GM08714 (cell line): ENCODE results near the gene PTGES.

Experiments used
- H3K4me3 ChIP-seq: fragments of 200-500 bp; sonication (Bioruptor generic); 2 replicates; pipeline ENCODE4 v1.5.1; 2014; ENCODE audit warnings: mild to moderate bottlenecking, low read length, inconsistent platforms
- ZNF274 ChIP-seq: IDR thresholded peaks from 2 replicates; pipeline ENCODE4 v1.6.1; 2012; ENCODE audit warnings: mild to moderate bottlenecking, low read depth, low read length

PTGES gene

DNA sequence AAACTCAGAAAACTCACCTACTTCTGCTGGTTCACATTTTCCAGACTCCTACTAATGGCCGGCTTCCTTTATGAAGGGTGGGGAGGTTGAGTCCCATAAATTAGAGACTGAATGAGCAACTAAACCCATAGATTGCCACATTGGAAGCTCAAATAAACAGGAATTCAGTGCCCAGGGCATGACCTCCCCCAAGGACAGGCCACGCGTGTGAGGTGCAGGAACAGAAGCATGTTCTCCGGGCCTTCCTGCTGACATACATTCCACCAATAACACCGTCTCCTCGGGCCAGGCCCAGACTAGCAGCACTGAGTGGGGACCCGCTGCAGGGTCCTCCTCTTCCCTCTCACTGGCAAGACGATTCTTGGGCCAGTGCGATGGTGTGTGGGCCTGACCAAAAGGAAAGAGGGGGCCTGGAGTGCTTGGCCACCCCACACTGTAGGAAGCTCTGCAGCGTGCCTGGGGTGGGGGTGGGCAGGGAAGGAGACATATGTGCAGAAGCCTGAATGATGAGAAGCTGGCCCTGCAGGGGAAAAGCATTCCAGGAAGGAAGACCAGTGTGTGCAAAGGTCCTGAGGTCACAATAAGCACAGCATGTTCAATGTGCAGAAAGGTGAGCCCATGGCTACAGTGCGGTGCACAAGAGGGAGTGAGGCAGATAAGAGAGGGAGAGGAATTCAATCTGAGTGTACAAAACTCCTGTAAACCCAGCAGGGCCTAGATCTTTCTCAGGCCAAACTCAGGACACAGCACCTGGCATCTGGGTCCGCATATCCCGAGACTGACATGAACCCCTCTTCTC is 12.0 kb downstream of the PTGES start:
- no peak overlapping the region for H3K4me3 ChIP-seq
- no peak for TF ChIP-seq ZNF274

DNA sequence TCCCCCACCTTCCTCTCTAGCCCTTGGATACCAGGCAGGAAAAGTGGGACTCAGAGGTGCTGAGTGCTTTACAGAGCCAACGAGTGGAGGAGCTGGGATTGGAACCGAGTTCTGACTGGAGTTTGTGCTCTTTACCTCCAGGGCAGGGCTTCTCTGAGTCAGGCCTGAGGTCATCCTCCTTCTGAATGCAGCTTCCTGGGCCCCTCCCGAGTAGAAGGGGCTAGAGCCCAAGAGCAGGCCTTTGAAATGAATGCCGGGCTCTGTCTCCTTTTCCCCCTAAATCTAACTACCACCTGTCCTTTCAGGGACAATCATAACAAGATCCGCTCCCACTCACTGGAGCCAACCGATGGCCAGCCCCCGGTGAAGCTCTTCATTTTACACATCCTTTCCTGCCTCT is 12.7 kb downstream of the PTGES start:
- H3K4me3 ChIP-seq = no peak overlapping the region
- TF ChIP-seq ZNF274 = no peak

DNA sequence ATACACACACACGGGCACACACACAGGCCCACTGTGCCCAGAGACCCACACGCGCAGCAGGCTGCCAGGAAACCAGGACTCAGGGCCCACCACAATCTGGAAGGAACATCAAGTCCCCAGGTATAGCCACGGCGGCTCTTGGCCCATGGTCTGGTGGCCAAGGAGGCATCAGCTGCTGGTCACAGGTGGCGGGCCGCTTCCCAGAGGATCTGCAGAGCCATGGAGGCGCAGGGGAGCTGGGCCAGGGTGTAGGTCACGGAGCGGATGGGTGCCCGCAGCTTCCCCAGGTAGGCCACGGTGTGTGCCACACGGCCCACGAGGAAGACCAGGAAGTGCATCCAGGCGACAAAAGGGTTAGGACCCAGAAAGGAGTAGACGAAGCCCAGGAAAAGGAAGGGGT is 13.4 kb downstream of the PTGES start:
- H3K4me3 ChIP-seq = no peak overlapping the region
- TF ChIP-seq ZNF274 = no peak

DNA sequence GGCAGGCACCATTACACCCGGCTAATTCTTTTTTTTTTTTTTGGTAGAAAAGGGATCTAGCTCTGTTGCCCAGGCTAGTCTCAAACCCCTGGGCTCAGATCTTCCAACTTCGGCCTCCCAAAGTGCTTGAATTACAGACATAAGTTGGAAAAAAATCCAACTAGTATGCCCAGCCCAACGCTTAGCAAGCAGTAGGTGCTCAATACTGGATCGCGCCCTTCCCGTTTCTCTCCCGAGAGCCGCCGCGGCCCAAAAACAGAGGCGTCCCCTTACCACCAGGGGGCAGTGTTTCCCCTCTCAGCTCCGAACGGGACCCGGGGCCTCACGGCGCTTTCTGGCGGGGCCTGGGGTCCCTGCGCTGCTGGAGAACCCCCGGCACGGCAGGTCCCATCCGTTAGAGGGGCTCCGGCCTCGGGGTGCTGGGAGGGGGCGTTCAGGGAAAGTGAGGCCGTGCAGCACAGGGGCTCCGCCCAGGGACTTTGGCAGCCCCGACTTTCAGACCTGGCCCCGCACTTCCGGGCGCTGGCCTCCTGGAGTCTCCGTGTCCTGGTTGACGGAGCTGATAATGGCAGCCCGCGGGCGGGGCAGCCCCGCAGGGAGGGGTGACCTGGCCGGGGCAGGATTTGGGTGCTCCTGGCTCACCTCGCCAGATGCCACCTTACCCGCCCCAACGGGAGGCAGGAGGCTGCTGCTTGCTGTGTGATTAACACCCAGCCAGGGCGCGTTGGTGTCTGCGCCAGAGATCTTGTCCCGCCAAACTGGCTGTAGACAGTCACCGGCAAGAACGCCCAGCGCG is 15.2 kb downstream of the PTGES start:
- TF ChIP-seq ZNF274 = no peak
- peak overlapping the region; percentile 60; the same call in 1 of the 2 replicates for H3K4me3 ChIP-seq

DNA sequence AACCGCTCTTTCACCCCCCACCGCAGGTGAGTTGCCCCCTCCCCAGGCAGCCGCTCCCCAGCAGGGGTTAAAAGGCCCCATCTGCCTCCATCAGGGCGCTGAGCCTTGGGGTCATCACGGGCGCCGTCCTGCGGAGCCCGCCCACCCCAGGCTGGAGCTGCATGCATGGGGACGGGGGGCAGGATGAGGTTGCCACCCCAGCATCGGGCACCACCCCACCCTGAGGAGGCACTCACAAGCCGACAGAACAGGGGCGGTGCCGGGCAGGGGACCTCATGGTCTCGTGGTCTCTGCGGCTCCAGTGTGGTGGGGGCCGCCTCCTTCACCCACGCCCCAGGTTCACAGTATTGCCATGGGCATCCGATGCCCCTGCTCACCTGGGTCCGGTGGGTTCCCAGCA is 16.5 kb downstream of the PTGES start:
- TF ChIP-seq ZNF274 = no peak
- H3K4me3 ChIP-seq = no peak overlapping the region

DNA sequence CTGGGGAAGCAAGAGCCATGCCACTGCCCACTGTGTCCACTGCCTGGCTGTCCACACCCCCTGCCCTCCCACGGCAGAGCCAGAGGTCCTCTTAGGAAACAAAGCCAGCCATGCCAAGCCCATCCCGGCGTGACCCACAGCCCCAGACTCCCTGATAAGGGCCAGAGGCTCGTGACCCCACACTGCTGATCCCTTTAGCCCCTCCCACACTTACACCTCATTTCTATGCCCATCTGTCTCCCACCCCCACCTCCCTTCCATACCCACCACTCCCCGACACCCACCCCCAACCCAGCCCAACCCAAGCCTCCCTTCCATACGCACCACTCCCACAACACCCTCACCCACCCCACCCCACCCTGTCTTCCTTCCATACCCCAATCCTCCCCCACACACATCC is 17.3 kb downstream of the PTGES start:
- TF ChIP-seq ZNF274 = no peak
- no peak overlapping the region for H3K4me3 ChIP-seq

DNA sequence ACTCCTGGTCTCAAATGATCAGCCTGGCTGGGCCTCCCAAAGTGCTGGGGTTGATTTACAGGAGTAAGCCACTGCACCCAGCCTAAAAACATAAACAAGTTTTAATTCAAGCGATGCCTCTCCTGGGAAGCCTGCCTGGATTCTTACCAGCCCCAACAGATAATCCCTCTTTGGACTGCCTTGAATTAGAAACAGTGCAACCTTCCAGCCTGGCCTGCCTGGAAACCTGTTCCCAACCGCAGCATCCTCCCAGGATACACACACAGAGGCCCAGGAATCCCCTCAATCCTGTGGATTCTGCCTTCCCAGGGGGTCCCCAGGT is 19.2 kb downstream of the PTGES start:
- no peak overlapping the region for H3K4me3 ChIP-seq
- no peak for TF ChIP-seq ZNF274

DNA sequence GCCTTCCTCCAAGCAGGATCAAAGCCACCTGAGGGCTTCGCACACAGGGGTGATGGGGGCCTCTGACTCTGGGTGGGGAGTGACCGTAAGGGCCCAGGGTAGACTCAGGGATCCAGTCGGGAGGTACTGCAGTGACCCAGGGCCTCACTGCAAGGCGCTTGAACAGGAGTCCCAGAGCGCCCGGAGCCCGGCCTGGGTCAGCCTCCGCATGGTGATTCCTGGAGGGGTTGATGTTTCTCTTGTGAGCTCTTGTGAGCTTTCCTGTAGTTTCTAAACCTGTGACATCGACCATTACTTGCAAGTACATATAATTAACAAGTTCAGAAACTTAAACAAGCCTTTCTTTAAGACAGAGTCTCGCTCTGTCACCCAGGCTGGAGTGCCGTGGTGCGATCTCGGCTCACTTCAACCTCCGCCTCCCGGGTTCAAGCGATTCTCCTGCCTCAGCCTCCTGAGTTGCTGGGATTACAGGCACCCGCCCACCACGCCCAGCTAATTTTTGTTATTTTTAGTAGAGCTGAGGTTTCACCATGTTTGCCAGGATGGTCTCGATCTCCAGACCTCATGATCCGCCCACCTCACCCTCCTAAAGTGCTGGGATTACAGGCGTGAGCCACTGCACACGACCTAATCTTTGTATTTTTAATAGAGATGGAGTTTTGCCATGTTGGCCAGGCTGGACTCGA is 19.8 kb downstream of the PTGES start:
- no peak for TF ChIP-seq ZNF274
- no peak overlapping the region for H3K4me3 ChIP-seq

DNA sequence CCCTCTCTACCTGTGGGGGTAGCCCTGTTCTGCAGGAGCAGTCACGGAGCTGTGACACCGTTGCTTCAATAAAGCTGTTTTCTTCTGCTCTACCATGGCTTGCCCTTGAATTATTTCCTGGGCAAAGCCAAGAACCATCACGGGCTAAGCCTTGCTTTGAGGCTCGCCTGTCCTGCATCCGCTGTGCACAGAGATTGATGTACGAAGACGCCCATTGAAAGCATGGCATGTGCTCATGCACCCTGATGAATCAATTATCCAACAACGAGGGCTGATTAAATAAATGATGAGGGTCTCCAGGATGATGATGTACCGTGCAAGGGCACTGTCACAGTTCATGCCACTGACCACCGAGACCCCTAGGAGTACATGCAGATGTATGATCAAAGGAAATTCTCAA is 20.7 kb downstream of the PTGES start:
- no peak for TF ChIP-seq ZNF274
- H3K4me3 ChIP-seq = no peak overlapping the region

DNA sequence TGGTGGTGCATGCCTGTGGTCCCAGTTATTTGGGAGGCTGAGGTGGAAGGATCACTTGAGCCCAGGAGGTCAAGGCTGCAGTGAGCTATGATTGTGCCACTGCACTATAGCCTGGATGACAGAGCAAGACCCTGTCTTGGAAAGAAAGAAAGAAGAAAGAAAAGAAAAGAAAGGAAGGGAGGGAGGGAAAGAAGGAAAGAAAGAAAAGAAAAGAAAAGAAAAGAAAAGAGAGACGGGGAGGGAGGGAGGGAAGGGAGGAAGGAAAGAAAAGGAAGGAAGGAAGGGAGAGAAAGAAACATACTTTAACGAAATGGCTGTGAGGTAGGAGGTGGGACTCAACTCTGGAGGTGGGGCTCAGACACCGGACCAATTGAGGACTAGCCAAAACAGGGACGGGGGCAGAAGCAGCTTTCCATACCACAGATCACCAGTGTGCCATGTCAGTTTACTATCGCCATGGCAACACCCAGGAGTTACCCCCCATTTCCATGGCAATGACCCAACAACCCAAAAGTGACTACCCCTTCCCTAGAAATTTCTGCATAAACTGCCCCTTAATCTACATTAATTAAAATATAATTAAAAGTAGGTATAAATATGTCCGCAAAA is 21.3 kb downstream of the PTGES start:
- H3K4me3 ChIP-seq = no peak overlapping the region
- TF ChIP-seq ZNF274 = no peak

DNA sequence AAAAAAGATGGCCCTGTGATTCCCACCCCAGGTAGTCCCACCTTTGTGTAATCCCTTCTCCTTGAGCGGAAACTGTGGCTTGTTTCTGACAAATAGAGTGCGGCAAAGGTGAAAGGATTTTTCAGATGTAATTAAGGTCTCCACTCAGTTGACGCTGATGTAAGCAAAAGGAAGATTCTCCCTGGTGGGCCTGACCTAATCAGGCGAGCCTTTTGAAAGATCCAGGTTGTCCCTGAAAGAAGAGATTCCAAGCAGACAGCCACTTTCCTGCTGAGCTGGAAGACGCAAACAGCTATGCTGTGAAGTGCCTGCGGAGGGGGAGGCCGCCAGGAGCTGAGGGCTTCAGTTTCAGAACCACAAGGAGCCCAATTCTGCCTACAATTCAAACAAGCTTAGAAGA is 24.1 kb downstream of the PTGES start:
- H3K4me3 ChIP-seq = no peak overlapping the region
- TF ChIP-seq ZNF274 = no peak

DNA sequence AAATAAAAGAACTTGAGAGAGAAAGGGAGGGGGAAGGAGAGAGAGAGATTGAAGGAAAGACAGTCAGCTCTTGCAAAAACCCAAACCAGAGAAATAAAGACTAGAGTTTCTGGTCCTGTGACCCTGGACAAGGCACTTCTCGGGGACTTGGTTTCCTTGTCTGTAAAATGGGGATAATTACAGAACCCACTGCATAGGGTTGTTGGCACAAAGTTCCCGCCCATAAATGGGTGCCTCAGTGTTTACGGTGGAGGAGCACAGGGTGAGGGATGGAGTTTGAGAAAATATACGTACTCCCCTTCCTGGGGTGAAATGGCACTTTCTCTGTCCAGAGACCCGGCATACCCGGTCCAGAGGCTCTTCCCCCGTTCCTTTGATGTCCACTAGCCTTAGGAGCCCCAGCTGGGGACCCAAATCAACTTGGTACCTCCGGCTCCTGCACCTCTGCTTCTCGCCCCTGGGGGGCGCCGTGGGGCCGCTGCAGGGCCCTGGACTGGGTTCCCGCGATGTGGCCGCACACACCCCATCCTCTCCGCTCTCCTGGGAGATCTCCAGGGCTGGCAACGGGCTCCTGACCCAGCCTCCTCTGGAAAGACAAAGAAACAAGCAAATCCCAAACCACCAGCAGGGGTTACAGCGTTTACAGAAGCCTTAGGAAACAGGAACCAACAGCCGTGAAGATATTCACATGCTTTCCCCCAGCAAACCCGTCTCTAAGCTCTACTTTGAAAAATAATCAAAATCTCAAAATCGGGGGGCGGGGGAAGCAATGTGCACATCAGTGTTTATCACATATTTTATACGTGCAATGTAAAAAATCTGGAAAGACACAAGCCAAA is 26.3 kb downstream of the PTGES start:
- no peak overlapping the region for H3K4me3 ChIP-seq
- TF ChIP-seq ZNF274 = no peak

DNA sequence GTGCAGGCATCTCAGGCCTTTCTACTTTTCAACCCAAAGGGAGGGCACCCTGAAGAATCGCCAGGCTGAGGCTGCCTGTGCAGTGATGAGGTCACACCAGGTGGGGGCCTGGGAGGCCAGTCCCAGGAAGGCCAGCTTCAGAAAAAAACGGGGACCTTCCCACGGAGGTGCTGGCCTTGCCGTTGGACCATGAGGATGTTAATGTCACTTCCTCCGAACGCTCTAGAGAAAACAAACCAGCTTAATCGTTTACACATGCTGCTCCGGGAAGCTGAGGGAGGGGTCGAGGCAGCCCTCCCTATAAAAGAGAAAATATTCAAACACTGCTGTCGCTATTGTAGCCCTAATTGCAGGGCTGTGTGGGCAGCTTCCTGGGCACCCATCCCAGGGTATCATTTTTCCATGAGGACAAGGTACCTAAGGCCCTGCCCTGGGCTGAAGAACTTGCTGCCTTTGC is 27.0 kb downstream of the PTGES start:
- TF ChIP-seq ZNF274 = no peak

DNA sequence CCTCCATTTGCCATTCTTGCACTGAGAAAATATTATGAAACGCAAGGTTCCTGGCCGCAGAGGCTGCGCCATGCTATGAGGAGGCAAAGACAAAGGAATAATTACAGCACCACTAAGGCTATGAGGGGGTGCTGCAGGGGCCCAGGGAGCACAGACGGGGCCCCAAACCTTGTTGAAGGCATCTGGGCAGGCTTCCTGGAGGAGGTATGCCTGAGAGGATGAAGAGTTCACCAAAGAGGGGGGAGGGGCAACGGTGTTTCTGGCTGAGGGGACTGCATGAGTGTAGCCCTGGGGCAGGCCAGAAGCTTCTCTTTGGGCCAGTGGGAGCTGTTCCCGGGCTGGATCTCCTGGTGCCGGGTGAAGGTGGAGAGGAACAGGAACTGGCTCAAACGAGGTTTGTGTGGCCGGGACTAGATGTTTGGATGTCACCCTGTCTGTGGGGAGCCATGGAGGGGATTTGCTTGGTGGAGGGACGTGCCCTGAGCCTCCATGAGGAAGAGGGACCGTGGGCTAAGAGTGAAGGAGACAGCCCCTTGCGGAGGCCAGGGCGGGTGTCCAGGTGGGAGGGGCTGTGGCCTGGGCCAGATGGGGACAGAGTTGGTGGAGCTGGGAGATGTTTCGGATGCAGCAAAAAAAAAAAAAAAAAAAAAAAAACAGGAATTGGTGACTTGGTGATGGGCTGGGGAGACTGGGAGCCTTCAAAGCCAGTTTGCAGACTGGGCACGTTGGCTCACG is 28.2 kb downstream of the PTGES start:
- no peak for TF ChIP-seq ZNF274
- no peak overlapping the region for H3K4me3 ChIP-seq

More for the DNA sequence above, 27.0 kb downstream of the PTGES start:
- H3K4me3 ChIP-seq = no peak overlapping the region
